Adrenal gland (tissue), 5 donors: Measurements from ENCODE around the gene TSPAN4.

Experiments
- CTCF ChIP-seq, 6 experiments: fragments of 450-650 bp in 4 of 6; fragments of 200-600 bp in 2 of 6; sonication (generic) in 1 of 6; IDR thresholded peaks; 1 replicate in 5 of 6; 2 replicates in 1 of 6; pipeline versions ENCODE4 v1.5.1 to v1.8.0; 2016 to 2021; ENCODE audit warnings: antibody characterized with exemption in 6 of 6, mild to moderate bottlenecking in 2 of 6, moderate library complexity in 1 of 6
- POLR2A ChIP-seq, 2 donors: fragments of 450-650 bp; IDR thresholded peaks; one replicate each; pipeline ENCODE4 v1.6.1; 2017; ENCODE audit warnings: antibody characterized with exemption in 2 of 2, mild to moderate bottlenecking in 2 of 2, moderate library complexity in 1 of 2
- donor health status: DM: no; HTN: no; CAD: no.

- TF ChIP-seq CTCF (IDR thresholded peaks at IDR 0.05): no peak
- no peak for TF ChIP-seq POLR2A (IDR thresholded peaks at IDR 0.05)
Measured at GRCh38 chr11:829176-829846, 13.3 kb upstream of the TSPAN4 start.
